K562 (cell line): ENCODE data around the gene B4GALT7. TPM values are rescaled to one million over a fixed set of nuclear protein-coding genes. Genes with fewer than 3 reads are reported as not detected.
A peak's percentile ranks its signal among the peaks of the same experiment; 100 is the strongest.

Source experiments
- BCL6 ChIP-seq: fragments of 250-450 bp; sonication (Bioruptor Pico); IDR thresholded peaks from 2 replicates; pipeline ENCODE4 v1.4.0; 2020
- BRD9 ChIP-seq: fragments of 450-650 bp; IDR thresholded peaks from 2 replicates; pipeline ENCODE4 v1.6.1; 2018; ENCODE audit warnings: low read depth; ENCODE audit not compliant: partially characterized antibody
- CREB1 ChIP-seq, 2 experiments: sonication (generic) in 1 of 2; formaldehyde crosslinking in 1 of 2; IDR thresholded peaks; 2 replicates each; pipeline versions ENCODE4 v1.6.1 to v1.8.0; 2012 to 2022; ENCODE audit warnings: inconsistent platforms in 1 of 2, mild to moderate bottlenecking in 1 of 2, missing genetic modification reagents in 1 of 2, moderate library complexity in 1 of 2
- DACH1 ChIP-seq: fragments of 450-650 bp; IDR thresholded peaks from 2 replicates; pipeline ENCODE4 v1.6.1; 2018; ENCODE audit not compliant: partially characterized antibody
- FOXP1 ChIP-seq: sonication (generic); formaldehyde crosslinking; IDR thresholded peaks from 2 replicates; pipeline ENCODE4 v1.8.0; 2022; ENCODE audit warnings: mild to moderate bottlenecking, missing genetic modification reagents
- MBD2 ChIP-seq: sonication (generic); IDR thresholded peaks from 2 replicates; pipeline ENCODE4 v1.6.1; 2016; ENCODE audit warnings: low read depth, borderline replicate concordance
- MEF2D ChIP-seq: conservative IDR thresholded peaks from 2 replicates; pipeline ENCODE4 v1.6.1; 2016; ENCODE audit warnings: low read depth, missing genetic modification characterization, missing compliant biosample characterization
- NEUROD1 ChIP-seq: fragments of 150-350 bp; IDR thresholded peaks from 2 replicates; pipeline ENCODE4 v1.6.1; 2014; ENCODE audit warnings: borderline replicate concordance, low read length, low read depth; ENCODE audit not compliant: partially characterized antibody
- PML ChIP-seq: IDR thresholded peaks from 2 replicates; pipeline ENCODE4 v1.6.1; 2012; ENCODE audit warnings: low read length, inconsistent platforms
- POLR2AphosphoS5 ChIP-seq: IDR thresholded peaks from 2 replicates; pipeline ENCODE4 v1.6.1; 2011; ENCODE audit warnings: mild to moderate bottlenecking, low read depth, low read length, moderate library complexity; ENCODE audit not compliant: control insufficient read depth, insufficient read depth
- RAD21 ChIP-seq, 2 experiments: fragments of 250-450 bp in 1 of 2; fragments of 450-650 bp in 1 of 2; sonication (Bioruptor Pico) in 1 of 2; formaldehyde crosslinking in 1 of 2; IDR thresholded peaks in 1 of 2; conservative IDR thresholded peaks in 1 of 2; 2 replicates each; pipeline versions ENCODE4 v1.4.0 to v1.8.0; 2020 to 2022; ENCODE audit warnings: mild to moderate bottlenecking in 2 of 2, moderate library complexity in 1 of 2
- RFX1 ChIP-seq: fragments of 450-650 bp; IDR thresholded peaks from 2 replicates; pipeline ENCODE4 v1.6.1; 2016; ENCODE audit warnings: mild to moderate bottlenecking, moderate library complexity
- TAF1 ChIP-seq: IDR thresholded peaks from 2 replicates; pipeline ENCODE4 v1.6.1; 2011; ENCODE audit warnings: mild to moderate bottlenecking, low read length, moderate library complexity; ENCODE audit not compliant: insufficient read depth, control insufficient read depth, severe bottlenecking; ENCODE audit errors: extremely low read depth
- TEAD1 ChIP-seq, 2 experiments: fragments of 450-650 bp in 1 of 2; sonication (generic) in 1 of 2; formaldehyde crosslinking; IDR thresholded peaks; 2 replicates each; pipeline versions ENCODE4 v1.4.0 to v1.8.0; 2020 to 2022; ENCODE audit warnings: mild to moderate bottlenecking in 2 of 2, missing genetic modification reagents in 1 of 2
- ZBTB17 ChIP-seq: fragments of 450-650 bp; formaldehyde crosslinking; IDR thresholded peaks from 2 replicates; pipeline ENCODE4 v1.4.0; 2020; ENCODE audit warnings: mild to moderate bottlenecking
- ZFPM2 ChIP-seq: fragments of 250-450 bp; sonication (Bioruptor Pico); IDR thresholded peaks from 2 replicates; pipeline ENCODE4 v1.5.1; 2022; ENCODE audit warnings: mild to moderate bottlenecking
- ZNF778 ChIP-seq: fragments of 450-650 bp; formaldehyde crosslinking; IDR thresholded peaks from 2 replicates; pipeline ENCODE4 v1.4.0; 2020; ENCODE audit warnings: mild to moderate bottlenecking, moderate library complexity
- polyA plus RNA-seq, 8 experiments: library from polyadenylated mRNA; depleted of rRNA in 4 of 8; stranded (reverse) in 5 of 8; unstranded in 3 of 8; fragments of >200 nt; fragmentation: Nextera tagmentation in 2 of 8; fragmentation: Illumina TruSeq in 1 of 8; extraction: Ambion mirVana in 2 of 8; extraction: Trizol in 1 of 8; gene quantifications; 2 replicates each; pipeline versions ENCODE4 v1.2.1 to v1.2.3, GENCODE V29; 2011 to 2014; ENCODE audit warnings: inconsistent platforms in 1 of 8, missing spikeins in 1 of 8
- total RNA-seq, 7 experiments: library from RNA; depleted of rRNA in 6 of 7; stranded (reverse); fragments of >200 nt in 6 of 7; fragmentation: Illumina TruSeq in 2 of 7; extraction: Trizol in 2 of 7; gene quantifications; 2 replicates each; pipeline versions ENCODE4 v1.2.1 to v1.2.3, GENCODE V29; 2011 to 2021; ENCODE audit warnings: low replicate concordance in 1 of 7
- TF ChIP-seq, protein P1 (sequence below): sonication (generic); formaldehyde crosslinking; IDR thresholded peaks from 2 replicates; pipeline ENCODE4 v1.9.0; 2022; ENCODE audit warnings: mild to moderate bottlenecking, missing genetic modification reagents
- TF ChIP-seq, protein P2 (sequence below): fragments of 250-450 bp; sonication (Bioruptor Pico); IDR thresholded peaks from 2 replicates; pipeline ENCODE4 v1.5.0; 2022; ENCODE audit warnings: mild to moderate bottlenecking
- TF ChIP-seq, protein P3 (sequence below): fragments of 150-350 bp; conservative IDR thresholded peaks from 2 replicates; pipeline ENCODE4 v1.6.1; 2014; ENCODE audit warnings: low read length
- TF ChIP-seq, protein P4 (sequence below): fragments of 450-650 bp; IDR thresholded peaks from 2 replicates; pipeline ENCODE4 v1.6.1; 2016; ENCODE audit warnings: antibody characterized with exemption

The B4GALT7 gene
- total and polyA plus RNA-seq, 9 of the 15 experiments (the other 6 are each of a cell fraction or from before 2014, with no cell fraction given), result 0.34 to 17.7 (median 9.1) TPM

DNA sequence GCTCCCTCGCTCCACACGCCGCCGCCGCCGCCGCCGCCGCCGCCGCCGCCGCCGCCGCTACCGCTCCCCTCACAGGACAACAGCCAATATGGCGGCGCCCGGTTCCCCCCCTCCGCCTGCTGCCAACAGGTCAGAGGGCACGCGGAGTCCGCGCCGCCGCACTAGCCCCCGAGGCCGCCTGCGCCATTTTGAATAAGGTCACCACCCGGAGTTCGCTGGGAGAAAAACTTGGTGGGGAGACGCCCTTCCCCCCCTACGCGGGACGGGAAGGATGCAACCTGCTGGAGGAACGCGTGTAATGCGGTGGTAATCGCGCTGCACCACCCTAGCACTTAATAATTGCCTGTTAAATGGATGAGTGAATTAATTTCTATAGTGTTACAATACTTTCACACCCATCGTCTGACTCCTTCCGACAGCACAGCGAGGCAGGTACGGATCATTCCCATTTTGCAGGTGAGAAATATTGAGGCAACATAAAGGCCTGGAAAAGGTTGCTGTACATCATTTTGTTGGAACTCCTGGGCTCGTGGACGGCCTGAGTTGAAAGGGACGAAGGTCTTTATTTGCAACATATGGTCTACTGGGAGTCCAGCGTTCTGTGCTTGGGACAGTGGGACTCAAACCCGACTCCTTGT, 45.3 kb upstream of the B4GALT7 start, which contains the start of gene FAM193B (continued):
- TF ChIP-seq, protein P1, sequence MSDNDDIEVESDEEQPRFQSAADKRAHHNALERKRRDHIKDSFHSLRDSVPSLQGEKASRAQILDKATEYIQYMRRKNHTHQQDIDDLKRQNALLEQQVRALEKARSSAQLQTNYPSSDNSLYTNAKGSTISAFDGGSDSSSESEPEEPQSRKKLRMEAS (CRISPR knock-in tag), result peak; percentile 78
- TF ChIP-seq TEAD1 (CRISPR knock-in tag; IDR thresholded peaks at IDR 0.05) (0 out of 4 replicates have a peak, but pooled peaks of 1 of the 2 experiments have one; percentile 26), ZBTB17 (CRISPR knock-in tag) (0 out of 2 replicates have a peak, but pooled peaks have one; percentile 27), MEF2D (peak; percentile 49; the same call in 1 of the 2 replicates), TAF1 (peak; percentile 57), ZNF778 (no peak), BRD9 (peak; percentile 50), POLR2AphosphoS5 (0 out of 2 replicates have a peak, but pooled peaks have one; percentile 18), MBD2 (peak; percentile 36; the same call in 1 of the 2 replicates), ZFPM2 (CRISPR knock-in tag) (no peak), RFX1 (no peak), CREB1 (IDR thresholded peaks at IDR 0.05) (peak; percentile 53), CREB1 (CRISPR knock-in tag; IDR thresholded peaks at IDR 0.05) (0 out of 2 replicates have a peak, but pooled peaks have one; percentile 33), DACH1 (peak; percentile 35), NEUROD1 (peak; percentile 51), RAD21 (CRISPR knock-in tag; conservative IDR thresholded peaks at IDR 0.05 in 1 of 2, IDR thresholded peaks at IDR 0.05 in 1 of 2) (peak; percentile 16 to 29; a peak in 2 of 4 replicates), PML (no peak), FOXP1 (0 out of 2 replicates have a peak, but pooled peaks have one; percentile 21), BCL6 (no peak)
- TF ChIP-seq, protein P2, sequence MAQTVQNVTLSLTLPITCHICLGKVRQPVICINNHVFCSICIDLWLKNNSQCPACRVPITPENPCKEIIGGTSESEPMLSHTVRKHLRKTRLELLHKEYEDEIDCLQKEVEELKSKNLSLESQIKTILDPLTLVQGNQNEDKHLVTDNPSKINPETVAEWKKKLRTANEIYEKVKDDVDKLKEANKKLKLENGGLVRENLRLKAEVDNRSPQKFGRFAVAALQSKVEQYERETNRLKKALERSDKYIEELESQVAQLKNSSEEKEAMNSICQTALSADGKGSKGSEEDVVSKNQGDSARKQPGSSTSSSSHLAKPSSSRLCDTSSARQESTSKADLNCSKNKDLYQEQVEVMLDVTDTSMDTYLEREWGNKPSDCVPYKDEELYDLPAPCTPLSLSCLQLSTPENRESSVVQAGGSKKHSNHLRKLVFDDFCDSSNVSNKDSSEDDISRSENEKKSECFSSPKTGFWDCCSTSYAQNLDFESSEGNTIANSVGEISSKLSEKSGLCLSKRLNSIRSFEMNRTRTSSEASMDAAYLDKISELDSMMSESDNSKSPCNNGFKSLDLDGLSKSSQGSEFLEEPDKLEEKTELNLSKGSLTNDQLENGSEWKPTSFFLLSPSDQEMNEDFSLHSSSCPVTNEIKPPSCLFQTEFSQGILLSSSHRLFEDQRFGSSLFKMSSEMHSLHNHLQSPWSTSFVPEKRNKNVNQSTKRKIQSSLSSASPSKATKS, result no peak
- TF ChIP-seq, protein P3, sequence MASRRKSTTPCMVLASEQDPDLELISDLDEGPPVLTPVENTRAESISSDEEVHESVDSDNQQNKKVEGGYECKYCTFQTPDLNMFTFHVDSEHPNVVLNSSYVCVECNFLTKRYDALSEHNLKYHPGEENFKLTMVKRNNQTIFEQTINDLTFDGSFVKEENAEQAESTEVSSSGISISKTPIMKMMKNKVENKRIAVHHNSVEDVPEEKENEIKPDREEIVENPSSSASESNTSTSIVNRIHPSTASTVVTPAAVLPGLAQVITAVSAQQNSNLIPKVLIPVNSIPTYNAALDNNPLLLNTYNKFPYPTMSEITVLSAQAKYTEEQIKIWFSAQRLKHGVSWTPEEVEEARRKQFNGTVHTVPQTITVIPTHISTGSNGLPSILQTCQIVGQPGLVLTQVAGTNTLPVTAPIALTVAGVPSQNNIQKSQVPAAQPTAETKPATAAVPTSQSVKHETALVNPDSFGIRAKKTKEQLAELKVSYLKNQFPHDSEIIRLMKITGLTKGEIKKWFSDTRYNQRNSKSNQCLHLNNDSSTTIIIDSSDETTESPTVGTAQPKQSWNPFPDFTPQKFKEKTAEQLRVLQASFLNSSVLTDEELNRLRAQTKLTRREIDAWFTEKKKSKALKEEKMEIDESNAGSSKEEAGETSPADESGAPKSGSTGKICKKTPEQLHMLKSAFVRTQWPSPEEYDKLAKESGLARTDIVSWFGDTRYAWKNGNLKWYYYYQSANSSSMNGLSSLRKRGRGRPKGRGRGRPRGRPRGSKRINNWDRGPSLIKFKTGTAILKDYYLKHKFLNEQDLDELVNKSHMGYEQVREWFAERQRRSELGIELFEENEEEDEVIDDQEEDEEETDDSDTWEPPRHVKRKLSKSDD, result 0 out of 2 replicates have a peak, but pooled peaks have one; percentile 48
- TF ChIP-seq, protein P4, sequence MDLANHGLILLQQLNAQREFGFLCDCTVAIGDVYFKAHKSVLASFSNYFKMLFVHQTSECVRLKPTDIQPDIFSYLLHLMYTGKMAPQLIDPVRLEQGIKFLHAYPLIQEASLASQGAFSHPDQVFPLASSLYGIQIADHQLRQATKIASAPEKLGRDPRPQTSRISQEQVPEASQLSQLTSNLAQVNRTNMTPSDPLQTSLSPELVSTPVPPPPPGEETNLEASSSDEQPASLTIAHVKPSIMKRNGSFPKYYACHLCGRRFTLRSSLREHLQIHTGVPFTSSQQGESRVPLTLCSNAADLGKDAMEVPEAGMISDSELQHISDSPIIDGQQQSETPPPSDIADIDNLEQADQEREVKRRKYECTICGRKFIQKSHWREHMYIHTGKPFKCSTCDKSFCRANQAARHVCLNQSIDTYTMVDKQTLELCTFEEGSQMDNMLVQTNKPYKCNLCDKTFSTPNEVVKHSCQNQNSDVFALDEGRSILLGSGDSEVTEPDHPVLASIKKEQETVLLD, result peak; percentile 37; the same call in 1 of the 2 replicates
